Right renal cortex interstitium (tissue), 3 donors: ENCODE results near the gene JAZF1. TPM values are rescaled to one million over a fixed set of nuclear protein-coding genes. Genes with fewer than 3 reads are reported as not detected.
A peak's percentile ranks its signal among the peaks of the same experiment; 100 is the strongest.
"Not testable (repeated sequence)": the region's sequence is repeated elsewhere in the genome, so short reads cannot be mapped to it uniquely, and the experiment has no call there.

Source experiments
- DNase-seq, 3 donors: peaks; one replicate each; pipeline ENCODE4 v3.0.0-alpha.2; 2013; ENCODE audit warnings: low read depth in 3 of 3, low spot score in 2 of 3
- polyA plus RNA-seq, 3 donors: library from polyadenylated mRNA; unstranded; fragments of 120-200 nt; gene quantifications; one replicate each; pipeline ENCODE4 v1.2.1, GENCODE V29; 2013; ENCODE audit not compliant: insufficient read length in 3 of 3

The JAZF1 gene
- polyA plus RNA-seq, 3 donors: 12.2 to 16.1 (median 14.1) TPM

GRCh38 chr7:28020302-28020940 is 160.2 kb downstream of the JAZF1 start:
- DNase-seq: peak; percentile 63 to 69 (median 65)

- no peak for DNase-seq
Measured at GRCh38 chr7:28018856-28019465, 161.6 kb downstream of the JAZF1 start.

GRCh38 chr7:28018446-28018845 is 162.1 kb downstream of the JAZF1 start:
- no peak for DNase-seq

- no peak for DNase-seq
Measured at GRCh38 chr7:28018020-28018419, 162.6 kb downstream of the JAZF1 start.

- no peak for DNase-seq
Measured at GRCh38 chr7:28017372-28017771, 163.2 kb downstream of the JAZF1 start.

- DNase-seq: no peak
Measured at GRCh38 chr7:28016297-28016696, 164.3 kb downstream of the JAZF1 start.

GRCh38 chr7:28015169-28015568 is 165.4 kb downstream of the JAZF1 start:
- DNase-seq: no peak

- not testable (repeated sequence) for DNase-seq
Measured at GRCh38 chr7:28014340-28014739, 166.3 kb downstream of the JAZF1 start.

- DNase-seq: no peak
Measured at GRCh38 chr7:28013441-28013840, 167.2 kb downstream of the JAZF1 start.

- no peak for DNase-seq
Measured at GRCh38 chr7:28013019-28013418, 167.6 kb downstream of the JAZF1 start.

GRCh38 chr7:28008911-28009310 is 171.7 kb downstream of the JAZF1 start:
- DNase-seq: no peak

GRCh38 chr7:28008171-28008570 is 172.4 kb downstream of the JAZF1 start:
- DNase-seq: no peak

GRCh38 chr7:28006491-28006890 is 174.1 kb downstream of the JAZF1 start:
- DNase-seq: no peak

- no peak for DNase-seq
Measured at GRCh38 chr7:28005847-28006231, 174.8 kb downstream of the JAZF1 start.

- no peak for DNase-seq
Measured at GRCh38 chr7:28005075-28005846, 175.3 kb downstream of the JAZF1 start.

GRCh38 chr7:28003408-28003807 is 177.2 kb downstream of the JAZF1 start:
- no peak for DNase-seq

- DNase-seq: no peak
Measured at GRCh38 chr7:28002638-28003037, 178.0 kb downstream of the JAZF1 start.

GRCh38 chr7:28001896-28002295 is 178.7 kb downstream of the JAZF1 start:
- no peak for DNase-seq

GRCh38 chr7:27999829-28000228 is 180.8 kb downstream of the JAZF1 start:
- no peak for DNase-seq

GRCh38 chr7:27998382-27998781 is 182.2 kb downstream of the JAZF1 start:
- DNase-seq: no peak

- no peak for DNase-seq
Measured at GRCh38 chr7:27997188-27997707, 183.3 kb downstream of the JAZF1 start.

- DNase-seq: no peak
Measured at GRCh38 chr7:27996141-27996540, 184.5 kb downstream of the JAZF1 start.
